Neural progenitor cell (in vitro differentiated cells): ENCODE data around the gene TRA2A.
A peak's percentile ranks its signal among the peaks of the same experiment; 100 is the strongest.

Source experiments
- CTCF ChIP-seq: fragments of 200-600 bp; sonication (generic); IDR thresholded peaks from 2 replicates; pipeline ENCODE4 v1.5.1; 2017; ENCODE audit warnings: antibody characterized with exemption, mild to moderate bottlenecking
- EZH2 ChIP-seq: fragments of 200-600 bp; sonication (generic); IDR thresholded peaks from 2 replicates; pipeline ENCODE4 v1.6.1; 2017; ENCODE audit warnings: antibody characterized with exemption, mild to moderate bottlenecking, moderate library complexity
- EZH2phosphoT487 ChIP-seq: fragments of 200-600 bp; sonication (generic); IDR thresholded peaks from 2 replicates; pipeline ENCODE4 v1.6.1; 2017; ENCODE audit warnings: antibody characterized with exemption

- peak; percentile 32 for TF ChIP-seq CTCF
- no peak for TF ChIP-seq EZH2phosphoT487
- no peak for TF ChIP-seq EZH2
Observed at GRCh38 chr7:23520582-23520981, 11.2 kb downstream of the TRA2A start.
